Stimulated activated CD8-positive, alpha-beta memory T cell treated with anti-CD3 and anti-CD28 coated beads, Interleukin-4, amount 100 ng/mL, for 1 hour (primary cell): Measurements from ENCODE around the gene LINGO1.

Source experiments
- DNase-seq, 2 donors: peaks; one replicate each; pipeline ENCODE4 v3.0.0-alpha.2; 2020; ENCODE audit warnings: low read depth in 2 of 2, low spot score in 1 of 2

LINGO1 gene

GRCh38 chr15:77631745-77632533 is 773 bp downstream of the LINGO1 start:
- no peak for DNase-seq

- DNase-seq: no peak
Measured at GRCh38 chr15:77630956-77631744, 1.6 kb downstream of the LINGO1 start.

- no peak for DNase-seq
Measured at GRCh38 chr15:77630056-77630455, 2.7 kb downstream of the LINGO1 start.

GRCh38 chr15:77629070-77630030 is 3.4 kb downstream of the LINGO1 start:
- no peak for DNase-seq

GRCh38 chr15:77628010-77628409 is 4.7 kb downstream of the LINGO1 start:
- DNase-seq: no peak

GRCh38 chr15:77627581-77627980 is 5.1 kb downstream of the LINGO1 start:
- DNase-seq: no peak

- DNase-seq: no peak
Measured at GRCh38 chr15:77627067-77627466, 5.6 kb downstream of the LINGO1 start.

GRCh38 chr15:77626002-77626401 is 6.7 kb downstream of the LINGO1 start:
- no peak for DNase-seq

- DNase-seq: no peak
Measured at GRCh38 chr15:77625376-77625775, 7.3 kb downstream of the LINGO1 start.

GRCh38 chr15:77624868-77625267 is 7.8 kb downstream of the LINGO1 start:
- DNase-seq: no peak

GRCh38 chr15:77623755-77624524 is 8.8 kb downstream of the LINGO1 start:
- DNase-seq: no peak

GRCh38 chr15:77622934-77623754 is 9.6 kb downstream of the LINGO1 start:
- DNase-seq: no peak

GRCh38 chr15:77622209-77622933 is 10.3 kb downstream of the LINGO1 start:
- DNase-seq: no peak

- DNase-seq: no peak
Measured at GRCh38 chr15:77621847-77622208, 10.9 kb downstream of the LINGO1 start.

GRCh38 chr15:77620960-77621647 is 11.6 kb downstream of the LINGO1 start:
- no peak for DNase-seq

- no peak for DNase-seq
Measured at GRCh38 chr15:77620297-77620696, 12.4 kb downstream of the LINGO1 start.

- DNase-seq: no peak
Measured at GRCh38 chr15:77619883-77620282, 12.8 kb downstream of the LINGO1 start.

GRCh38 chr15:77617476-77618230 is 15.1 kb downstream of the LINGO1 start:
- no peak for DNase-seq
